ENCODE measurements around the gene ANTXR1. TPM values are rescaled to one million over a fixed set of nuclear protein-coding genes. Genes with fewer than 3 reads are reported as not detected.

Gene ANTXR1
- total and polyA plus RNA-seq, 2 experiments from 2014 or later, result 128 to 191 TPM

GRCh38 chr2:69118609-69119008 is 105.6 kb downstream of the ANTXR1 start:
- 47 to 54% methylated on average over 11 to 13 of the region's 13 CpGs for WGBS, 2 experiments (ENCODE audit: low coverage in 1 of 2, low lambda C conversion rate in 2 of 2, missing lambda C conversion rate in 2 of 2)
- Histone ChIP-seq H3K4me1 (ENCODE audit: insufficient read depth) (peaks cover 60% of the 10 kb centered on the region), H3K9me2 (ENCODE audit: insufficient read depth) (0 out of 2 replicates have a peak, but pooled peaks cover 7% of the 10 kb centered on the region), H3K36me3 (ENCODE audit: low read depth) (peaks cover 6% of the 10 kb centered on the region; the same call in 1 of the 2 replicates), H2AFZ (no peak overlapping the region), H3K9me3 (ENCODE audit: low read depth) (no peaks in the 10 kb centered on the region), H3K9ac (no peak overlapping the region), H3K4me3 (no peak overlapping the region), H3K4me2 (ENCODE audit: unreplicated experiment) (no peak overlapping the region), H3K79me2 (ENCODE audit: insufficient read depth) (no peaks in the 10 kb centered on the region), H3K27ac (peak overlapping the region; percentile 33), H4K20me1 (ENCODE audit: insufficient read depth) (no peaks in the 10 kb centered on the region), H3F3A (ENCODE audit: insufficient read depth) (peaks cover 71% of the 10 kb centered on the region), H3K27me3 (replicated peaks; ENCODE audit: insufficient read depth) (no peaks in the 10 kb centered on the region)
- TF ChIP-seq EZH2phosphoT487 (IDR thresholded peaks at IDR 0.05; ENCODE audit: insufficient read depth, low read depth) (no peak), EZH2 (IDR thresholded peaks at IDR 0.05; ENCODE audit: insufficient read depth, poor library complexity, severe bottlenecking) (no peak)
- DNase-seq, result peak; percentile 44
- in situ Hi-C loops (cut with MboI), result no loop called here

- TF ChIP-seq EZH2 (IDR thresholded peaks at IDR 0.05; ENCODE audit: insufficient read depth, poor library complexity, severe bottlenecking) (no peak), EZH2phosphoT487 (IDR thresholded peaks at IDR 0.05; ENCODE audit: insufficient read depth, low read depth) (no peak)
- no peaks in the 10 kb centered on the region for H3K9me3 ChIP-seq (ENCODE audit: low read depth)
- DNase-seq, result no peak
- H3K9ac ChIP-seq, result no peak overlapping the region
- peaks cover 53% of the 10 kb centered on the region for H3K4me1 ChIP-seq (ENCODE audit: insufficient read depth)
- in situ Hi-C loops (cut with MboI), result no loop called here
- no peaks in the 10 kb centered on the region for H3K27me3 ChIP-seq (replicated peaks; ENCODE audit: insufficient read depth)
- H3F3A ChIP-seq (ENCODE audit: insufficient read depth), result peaks cover 64% of the 10 kb centered on the region
- no peaks in the 10 kb centered on the region for H3K79me2 ChIP-seq (ENCODE audit: insufficient read depth)
- H3K9me2 ChIP-seq (ENCODE audit: insufficient read depth), result 0 out of 2 replicates have a peak, but pooled peaks cover 7% of the 10 kb centered on the region
- no peaks in the 10 kb centered on the region for H4K20me1 ChIP-seq (ENCODE audit: insufficient read depth)
- 80 to 83% methylated on average over 16 of the region's 16 CpGs for WGBS, 2 experiments (ENCODE audit: low coverage in 1 of 2, low lambda C conversion rate in 2 of 2, missing lambda C conversion rate in 2 of 2)
- peaks cover 13% of the 10 kb centered on the region; the same call in 1 of the 2 replicates for H3K36me3 ChIP-seq (ENCODE audit: low read depth)
- no peak overlapping the region for H2AFZ ChIP-seq
- peak overlapping the region; percentile 33 for H3K27ac ChIP-seq
- H3K4me2 ChIP-seq (ENCODE audit: unreplicated experiment), result no peak overlapping the region
- H3K4me3 ChIP-seq, result no peak overlapping the region
These were observed 106.3 kb downstream of the ANTXR1 start for GRCh38 chr2:69119104-69119894.

DNA sequence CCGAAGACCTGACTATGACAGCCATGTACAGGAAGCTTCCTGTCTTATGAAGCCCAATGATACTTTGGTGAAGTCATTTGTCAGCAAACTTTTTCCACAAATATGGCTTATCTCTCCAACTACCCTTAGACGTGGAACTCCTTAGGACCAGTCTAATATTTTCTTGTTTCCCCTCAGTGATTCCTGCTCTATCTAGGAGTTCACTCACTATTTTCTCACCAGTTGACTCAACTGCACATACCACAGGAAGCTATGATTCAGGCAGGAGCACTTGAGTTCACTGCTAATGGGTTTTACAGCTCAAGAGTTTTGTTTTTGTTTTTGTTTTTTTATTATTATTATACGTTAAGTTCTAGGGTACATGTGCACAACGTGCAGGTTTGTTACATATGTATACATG is 109.3 kb downstream of the ANTXR1 start:
- WGBS, 2 experiments (ENCODE audit: low coverage in 1 of 2, low lambda C conversion rate in 2 of 2, missing lambda C conversion rate in 2 of 2), result 32 to 35% methylated on average over 4 of the region's 4 CpGs
- in situ Hi-C loops (cut with MboI), result no loop called here
- Histone ChIP-seq H3K27me3 (replicated peaks; ENCODE audit: insufficient read depth) (no peaks in the 10 kb centered on the region), H2AFZ (no peak overlapping the region), H3K27ac (peak overlapping the region; percentile 74), H3K9me2 (ENCODE audit: insufficient read depth) (no peaks in the 10 kb centered on the region), H3K79me2 (ENCODE audit: insufficient read depth) (no peaks in the 10 kb centered on the region), H4K20me1 (ENCODE audit: insufficient read depth) (no peaks in the 10 kb centered on the region), H3K9me3 (ENCODE audit: low read depth) (no peaks in the 10 kb centered on the region), H3K4me2 (ENCODE audit: unreplicated experiment) (peak overlapping the region; percentile 32), H3K36me3 (ENCODE audit: low read depth) (peaks cover 25% of the 10 kb centered on the region; the same call in 1 of the 2 replicates), H3K4me3 (no peak overlapping the region), H3K9ac (peak overlapping the region; percentile 14; the same call in 1 of the 2 replicates), H3F3A (ENCODE audit: insufficient read depth) (peaks cover 40% of the 10 kb centered on the region), H3K4me1 (ENCODE audit: insufficient read depth) (peaks cover 38% of the 10 kb centered on the region)
- no peak for TF ChIP-seq EZH2 (IDR thresholded peaks at IDR 0.05; ENCODE audit: insufficient read depth, poor library complexity, severe bottlenecking)
- TF ChIP-seq EZH2phosphoT487 (IDR thresholded peaks at IDR 0.05; ENCODE audit: insufficient read depth, low read depth), result no peak
- DNase-seq, result peak; percentile 90

GRCh38 chr2:69123182-69123581 is 110.2 kb downstream of the ANTXR1 start:
- TF ChIP-seq EZH2phosphoT487 (IDR thresholded peaks at IDR 0.05; ENCODE audit: insufficient read depth, low read depth) (no peak), EZH2 (IDR thresholded peaks at IDR 0.05; ENCODE audit: insufficient read depth, poor library complexity, severe bottlenecking) (no peak)
- Histone ChIP-seq H3K9me2 (ENCODE audit: insufficient read depth) (no peaks in the 10 kb centered on the region), H3F3A (ENCODE audit: insufficient read depth) (peaks cover 40% of the 10 kb centered on the region), H3K27me3 (replicated peaks; ENCODE audit: insufficient read depth) (no peaks in the 10 kb centered on the region), H3K27ac (0 out of 2 replicates have a peak overlapping the region, but pooled peaks have one; percentile 74), H3K4me2 (ENCODE audit: unreplicated experiment) (no peak overlapping the region), H3K9me3 (ENCODE audit: low read depth) (no peaks in the 10 kb centered on the region), H3K4me1 (ENCODE audit: insufficient read depth) (peaks cover 37% of the 10 kb centered on the region), H4K20me1 (ENCODE audit: insufficient read depth) (no peaks in the 10 kb centered on the region), H3K9ac (no peak overlapping the region), H2AFZ (no peak overlapping the region), H3K4me3 (no peak overlapping the region), H3K36me3 (ENCODE audit: low read depth) (peaks cover 25% of the 10 kb centered on the region; the same call in 1 of the 2 replicates), H3K79me2 (ENCODE audit: insufficient read depth) (no peaks in the 10 kb centered on the region)
- in situ Hi-C loops (cut with MboI), result no loop called here
- 96 to 100% methylated on average over 5 of the region's 5 CpGs for WGBS, 2 experiments (ENCODE audit: low coverage in 1 of 2, low lambda C conversion rate in 2 of 2, missing lambda C conversion rate in 2 of 2)
- peak; percentile 23 for DNase-seq
